Spleen (tissue), 7 donors: ENCODE measurements around the gene MRAS.

Source experiments
- POLR2AphosphoS5 ChIP-seq, 3 donors: sonication (generic); formaldehyde crosslinking; IDR thresholded peaks; one replicate each; pipeline ENCODE4 v1.5.1; 2017; ENCODE audit warnings: antibody characterized with exemption in 3 of 3
- TF ChIP-seq, protein P1 (sequence below), 11 experiments: fragments of 200-600 bp in 7 of 11; fragments of 450-650 bp in 4 of 11; sonication (generic) in 4 of 11; IDR thresholded peaks in 8 of 11; conservative IDR thresholded peaks in 3 of 11; 1 replicate in 7 of 11; 2 replicates in 4 of 11; pipeline versions ENCODE4 v1.4.0 to v1.8.0; 2016 to 2021; ENCODE audit warnings: antibody characterized with exemption in 11 of 11, inconsistent platforms in 4 of 11, mild to moderate bottlenecking in 1 of 11
- donor health status: DM: no; HTN: no; CAD: no; lungs with moderate emphysema.
- donor health status: DM: no; HTN: no; CAD: no.
- donor health status: DM: no; HTN: no; CAD: no.

DNA sequence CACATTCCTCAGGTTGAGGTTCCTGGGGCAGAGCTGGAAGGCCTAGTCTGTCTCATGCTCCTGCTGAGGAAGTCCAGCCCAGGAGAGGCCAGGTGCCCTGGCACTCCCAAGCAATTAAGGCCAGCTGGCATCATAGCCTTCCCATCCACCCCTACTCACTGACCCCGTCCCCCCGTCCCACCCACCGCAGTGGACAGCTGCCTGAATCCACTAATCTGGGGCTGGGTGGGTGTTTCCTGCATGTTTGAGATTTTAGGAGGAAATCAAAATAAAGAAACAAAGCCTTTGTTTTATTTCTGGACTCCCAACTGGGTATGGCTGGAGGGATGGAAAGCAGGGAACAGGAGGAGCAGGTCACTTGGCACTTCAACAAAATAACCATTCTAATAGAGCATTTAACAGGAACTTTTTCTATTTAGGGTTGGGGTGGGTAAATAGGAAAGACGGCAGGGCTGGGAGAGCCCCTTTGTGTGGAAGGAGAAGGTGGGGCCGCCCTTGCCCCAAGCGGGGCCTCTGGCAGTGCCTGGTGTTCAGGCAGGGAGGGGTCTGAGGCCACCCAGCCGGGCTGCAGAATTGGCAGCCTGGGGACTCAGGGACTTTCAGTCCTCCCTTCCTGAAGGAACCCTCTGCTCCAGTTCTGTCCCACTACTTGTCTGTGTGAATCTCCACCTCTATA is 8.5 kb downstream of the MRAS start:
- TF ChIP-seq, protein P1, sequence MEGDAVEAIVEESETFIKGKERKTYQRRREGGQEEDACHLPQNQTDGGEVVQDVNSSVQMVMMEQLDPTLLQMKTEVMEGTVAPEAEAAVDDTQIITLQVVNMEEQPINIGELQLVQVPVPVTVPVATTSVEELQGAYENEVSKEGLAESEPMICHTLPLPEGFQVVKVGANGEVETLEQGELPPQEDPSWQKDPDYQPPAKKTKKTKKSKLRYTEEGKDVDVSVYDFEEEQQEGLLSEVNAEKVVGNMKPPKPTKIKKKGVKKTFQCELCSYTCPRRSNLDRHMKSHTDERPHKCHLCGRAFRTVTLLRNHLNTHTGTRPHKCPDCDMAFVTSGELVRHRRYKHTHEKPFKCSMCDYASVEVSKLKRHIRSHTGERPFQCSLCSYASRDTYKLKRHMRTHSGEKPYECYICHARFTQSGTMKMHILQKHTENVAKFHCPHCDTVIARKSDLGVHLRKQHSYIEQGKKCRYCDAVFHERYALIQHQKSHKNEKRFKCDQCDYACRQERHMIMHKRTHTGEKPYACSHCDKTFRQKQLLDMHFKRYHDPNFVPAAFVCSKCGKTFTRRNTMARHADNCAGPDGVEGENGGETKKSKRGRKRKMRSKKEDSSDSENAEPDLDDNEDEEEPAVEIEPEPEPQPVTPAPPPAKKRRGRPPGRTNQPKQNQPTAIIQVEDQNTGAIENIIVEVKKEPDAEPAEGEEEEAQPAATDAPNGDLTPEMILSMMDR (IDR thresholded peaks at IDR 0.05 in 8 of 11, conservative IDR thresholded peaks at IDR 0.05 in 3 of 11), result no peak
- TF ChIP-seq POLR2AphosphoS5 (IDR thresholded peaks at IDR 0.05), result no peak
